Memory B cell (primary cell): Measurements from ENCODE around the gene ACTR10.

Experiments used
- ATAC-seq: fragments of 150-1000 bp; cut with Tn5 transposase; 2 replicates; pipeline ENCODE4 v1.10.0; 2021; ENCODE audit warnings: low read depth, mild to moderate bottlenecking, moderate library complexity
- DNase-seq, 2 donors: peaks; one replicate each; pipeline ENCODE4 v3.0.0; 2022; ENCODE audit warnings: low spot score in 2 of 2
- H3K27ac Mint-ChIP-seq: one replicate; pipeline ENCODE4 v1.8.0; 2022; ENCODE audit warnings: mild to moderate bottlenecking, moderate library complexity, mixed read lengths
- H3K27me3 Mint-ChIP-seq: one replicate; pipeline ENCODE4 v1.8.0; 2022; ENCODE audit warnings: mixed read lengths
- H3K36me3 Mint-ChIP-seq: one replicate; pipeline ENCODE4 v1.8.0; 2022; ENCODE audit warnings: mild to moderate bottlenecking, mixed read lengths
- H3K4me1 Mint-ChIP-seq: one replicate; pipeline ENCODE4 v1.8.0; 2022; ENCODE audit warnings: mixed read lengths
- H3K4me3 Mint-ChIP-seq: one replicate; pipeline ENCODE4 v1.8.0; 2022; ENCODE audit warnings: mild to moderate bottlenecking, moderate library complexity, mixed read lengths
- H3K9me3 Mint-ChIP-seq: one replicate; pipeline ENCODE4 v1.8.0; 2022; ENCODE audit warnings: mixed read lengths

Gene ACTR10

DNA sequence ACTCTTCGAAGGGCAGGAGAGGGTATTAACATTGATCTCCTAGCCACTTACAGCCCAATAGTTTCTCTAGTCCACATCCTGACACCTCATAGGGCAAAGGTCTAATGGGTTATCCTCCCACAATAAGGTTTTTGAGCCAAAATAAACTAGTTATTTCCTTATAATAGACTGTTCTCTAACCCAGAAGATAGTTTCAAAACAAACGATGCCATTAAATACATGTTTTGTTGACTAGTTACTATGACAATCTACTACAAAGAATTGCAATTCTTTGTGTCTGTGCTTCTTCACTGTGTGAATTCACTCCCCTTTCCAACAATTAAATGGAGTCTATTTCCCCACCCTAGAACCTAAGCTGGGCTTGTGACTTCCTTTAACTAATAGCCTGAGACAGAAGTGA lies 6.4 kb upstream of the ACTR10 start:
- Mint-ChIP-seq H3K36me3 (no peaks in the 10 kb centered on the region), H3K9me3 (no peaks in the 10 kb centered on the region), H3K27ac (no peak overlapping the region), H3K27me3 (peaks cover 3% of the 10 kb centered on the region), H3K4me1 (no peaks in the 10 kb centered on the region), H3K4me3 (no peak overlapping the region)
- ATAC-seq = no peak
- DNase-seq = no peak

DNA sequence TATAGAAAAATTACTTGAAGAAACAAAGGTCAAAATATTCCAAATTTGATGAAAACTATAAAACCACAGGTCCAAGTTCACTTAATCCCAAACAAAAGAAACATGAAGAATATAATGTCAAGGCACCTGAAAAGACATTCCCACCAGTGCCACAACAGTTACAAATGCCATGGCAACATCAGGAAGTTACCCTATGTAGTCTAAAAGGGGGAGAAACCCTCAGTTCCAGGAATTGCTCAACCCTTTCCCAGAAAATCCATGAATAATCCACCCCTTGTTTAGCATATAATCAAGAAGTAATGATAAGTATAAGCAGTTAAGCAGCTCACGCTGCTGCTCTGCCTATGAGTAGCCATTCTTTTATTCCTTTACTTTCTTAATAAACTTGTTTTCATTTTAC lies 3.8 kb upstream of the ACTR10 start:
- peaks cover 13% of the 10 kb centered on the region for H3K4me1 Mint-ChIP-seq
- H3K27ac Mint-ChIP-seq = no peak overlapping the region
- no peaks in the 10 kb centered on the region for H3K9me3 Mint-ChIP-seq
- ATAC-seq (no peak), DNase-seq (no peak)
- no peaks in the 10 kb centered on the region for H3K36me3 Mint-ChIP-seq
- H3K4me3 Mint-ChIP-seq = no peak overlapping the region
- peaks cover 3% of the 10 kb centered on the region for H3K27me3 Mint-ChIP-seq

GRCh38 chr14:58198086-58198485 lies 1.9 kb upstream of the ACTR10 start:
- H3K4me3 Mint-ChIP-seq = no peak overlapping the region
- H3K9me3 Mint-ChIP-seq = no peaks in the 10 kb centered on the region
- H3K27ac Mint-ChIP-seq = no peak overlapping the region
- H3K4me1 Mint-ChIP-seq = peaks cover 19% of the 10 kb centered on the region
- H3K36me3 Mint-ChIP-seq = no peaks in the 10 kb centered on the region
- ATAC-seq = no peak
- DNase-seq = no peak
- no peaks in the 10 kb centered on the region for H3K27me3 Mint-ChIP-seq

DNA sequence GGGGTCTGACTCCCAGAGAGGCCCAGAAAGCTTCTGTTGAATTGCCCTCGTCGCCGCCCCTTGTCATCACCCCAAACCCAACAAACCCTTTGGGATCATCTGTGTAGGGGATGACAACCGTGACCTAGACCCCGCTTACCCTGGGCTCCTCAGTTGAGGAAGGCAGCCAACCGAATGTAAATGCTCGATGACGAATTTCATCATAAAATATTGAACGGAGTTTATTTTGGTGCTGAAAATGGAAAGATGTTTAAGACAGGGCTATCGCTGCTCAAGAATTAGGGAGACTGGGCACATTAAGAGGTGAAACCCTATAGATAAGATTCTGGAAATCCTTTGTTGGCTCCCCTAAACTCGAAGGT lies 512 bp downstream of the ACTR10 start:
- no peaks in the 10 kb centered on the region for H3K27me3 Mint-ChIP-seq
- ATAC-seq (peak; percentile 3), DNase-seq (no peak)
- peaks cover 19% of the 10 kb centered on the region for H3K4me1 Mint-ChIP-seq
- H3K27ac Mint-ChIP-seq = peak overlapping the region; percentile 98
- H3K9me3 Mint-ChIP-seq = no peaks in the 10 kb centered on the region
- H3K36me3 Mint-ChIP-seq = peaks cover 2% of the 10 kb centered on the region
- H3K4me3 Mint-ChIP-seq = peak overlapping the region; percentile 96

- H3K4me1 Mint-ChIP-seq = peaks cover 19% of the 10 kb centered on the region
- H3K4me3 Mint-ChIP-seq = peak overlapping the region; percentile 96
- DNase-seq (no peak), ATAC-seq (no peak)
- peak overlapping the region; percentile 98 for H3K27ac Mint-ChIP-seq
- H3K36me3 Mint-ChIP-seq = peaks cover 2% of the 10 kb centered on the region
- no peaks in the 10 kb centered on the region for H3K27me3 Mint-ChIP-seq
- no peaks in the 10 kb centered on the region for H3K9me3 Mint-ChIP-seq
Observed at GRCh38 chr14:58200846-58201245, 897 bp downstream of the ACTR10 start.

DNA sequence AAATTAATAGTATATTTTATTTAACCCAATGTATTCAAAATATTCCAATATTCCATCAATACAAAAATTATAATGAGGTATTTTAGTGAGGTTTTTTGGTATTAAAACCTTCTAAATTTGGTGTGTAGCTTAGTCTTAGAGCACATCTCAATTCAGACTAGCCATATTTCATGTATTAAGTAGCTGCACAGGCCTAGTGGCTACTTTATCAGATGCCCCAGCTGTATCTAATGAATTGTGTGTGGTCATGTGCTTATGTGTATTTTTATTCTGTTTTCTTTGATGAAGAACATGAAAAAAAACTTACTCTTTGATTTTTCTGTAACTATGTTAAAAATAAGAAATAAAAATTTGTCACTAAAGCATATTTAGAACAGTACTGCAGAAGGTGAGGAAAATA lies 13.2 kb downstream of the ACTR10 start:
- H3K27ac Mint-ChIP-seq = no peak overlapping the region
- no peaks in the 10 kb centered on the region for H3K27me3 Mint-ChIP-seq
- ATAC-seq (no peak), DNase-seq (no peak)
- H3K9me3 Mint-ChIP-seq = peaks cover 2% of the 10 kb centered on the region
- no peak overlapping the region for H3K4me3 Mint-ChIP-seq
- peaks cover 26% of the 10 kb centered on the region for H3K36me3 Mint-ChIP-seq
- peaks cover 2% of the 10 kb centered on the region for H3K4me1 Mint-ChIP-seq

DNA sequence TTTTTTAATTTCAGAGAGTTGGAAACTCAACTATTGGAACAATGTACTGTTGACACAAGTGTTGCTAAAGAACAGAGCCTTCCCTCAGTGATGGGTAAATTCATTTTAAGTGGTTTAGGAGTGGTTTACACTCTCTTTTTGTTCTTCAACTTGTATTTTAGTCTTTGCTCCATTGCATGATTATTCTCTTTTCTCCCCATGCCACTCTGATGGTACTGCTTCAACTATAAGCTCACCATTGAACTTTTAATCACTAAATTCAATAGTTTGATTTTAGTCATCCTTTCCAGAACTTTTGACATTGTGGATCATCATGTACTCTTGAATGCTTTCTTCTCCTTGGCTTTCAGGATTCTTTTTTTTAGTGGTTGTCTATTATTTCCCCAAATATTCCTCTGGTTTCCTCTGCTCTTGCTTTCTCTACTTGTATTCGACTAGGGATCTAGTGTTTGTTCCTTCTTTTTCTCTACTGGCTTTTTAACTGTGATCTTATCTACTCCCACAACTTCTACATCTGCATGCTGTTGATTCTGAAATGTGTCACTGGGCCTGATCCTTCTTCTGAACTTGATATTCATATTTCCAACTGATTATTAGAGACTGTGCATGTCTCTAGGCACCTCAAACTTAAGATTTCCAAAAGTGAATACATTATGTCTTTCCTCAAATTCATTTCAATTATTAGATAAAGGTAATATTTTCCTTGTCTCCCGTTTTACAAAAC lies 15.4 kb downstream of the ACTR10 start:
- ATAC-seq (no peak), DNase-seq (no peak)
- H3K27me3 Mint-ChIP-seq = no peaks in the 10 kb centered on the region
- H3K36me3 Mint-ChIP-seq = peaks cover 24% of the 10 kb centered on the region
- no peak overlapping the region for H3K4me3 Mint-ChIP-seq
- no peak overlapping the region for H3K27ac Mint-ChIP-seq
- peaks cover 2% of the 10 kb centered on the region for H3K4me1 Mint-ChIP-seq
- peaks cover 2% of the 10 kb centered on the region for H3K9me3 Mint-ChIP-seq

DNA sequence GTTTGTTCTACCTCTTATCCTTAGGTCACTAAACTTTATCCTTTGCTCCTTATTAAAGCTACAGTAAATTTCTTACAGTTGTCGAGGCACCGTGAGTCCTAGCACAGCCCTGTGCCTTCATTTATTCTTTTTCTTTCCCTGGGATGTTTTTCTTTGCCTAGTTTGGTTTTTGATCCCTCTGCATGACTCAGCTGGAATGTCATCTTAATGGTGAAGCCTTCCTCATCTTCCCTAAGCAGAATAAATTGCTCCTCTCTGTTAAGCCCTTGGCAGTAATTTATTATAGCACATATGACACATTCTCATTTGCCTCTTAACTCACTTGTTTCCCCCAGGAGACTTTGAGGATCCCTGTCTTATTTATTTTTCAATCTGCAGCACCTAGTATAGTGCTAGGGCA lies 16.6 kb downstream of the ACTR10 start:
- H3K9me3 Mint-ChIP-seq = peaks cover 2% of the 10 kb centered on the region
- H3K36me3 Mint-ChIP-seq = peaks cover 25% of the 10 kb centered on the region
- peaks cover 4% of the 10 kb centered on the region for H3K4me1 Mint-ChIP-seq
- H3K4me3 Mint-ChIP-seq = no peak overlapping the region
- H3K27ac Mint-ChIP-seq = no peak overlapping the region
- no peak for DNase-seq
- no peaks in the 10 kb centered on the region for H3K27me3 Mint-ChIP-seq
- no peak for ATAC-seq

DNA sequence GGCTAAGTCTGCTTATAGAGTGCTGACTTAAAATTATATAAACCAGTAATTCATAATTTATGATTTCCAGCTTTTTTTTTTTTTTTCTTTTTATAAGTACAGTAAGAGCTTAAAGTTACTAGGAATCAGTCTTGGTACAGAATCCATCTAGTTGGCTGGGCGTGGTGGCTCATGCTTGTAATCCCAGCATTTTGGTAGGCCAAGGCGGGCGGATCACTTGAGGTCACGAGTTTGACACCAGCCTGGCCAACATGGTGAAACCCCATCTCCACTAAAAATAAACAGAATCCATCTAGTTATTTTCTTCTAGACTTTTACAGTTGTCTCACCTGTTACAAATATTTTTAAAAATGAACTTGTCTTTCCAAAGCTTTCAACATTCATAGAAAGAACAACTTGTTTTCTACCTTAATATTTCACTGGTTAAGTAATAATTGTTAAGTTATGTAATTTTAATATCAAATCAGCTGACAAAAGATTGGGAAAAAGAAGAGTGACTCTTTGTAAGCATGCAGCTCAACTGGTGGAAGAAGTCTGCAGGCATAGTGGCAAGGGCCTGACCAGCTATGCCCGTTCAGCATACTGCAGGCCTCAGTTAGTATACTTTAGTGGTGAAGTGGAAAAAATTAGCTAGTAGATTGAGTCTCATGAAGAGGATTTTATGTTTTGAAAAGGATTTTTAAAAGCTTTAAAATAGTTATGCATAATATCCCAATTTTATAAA lies 27.3 kb downstream of the ACTR10 start:
- H3K27ac Mint-ChIP-seq = no peak overlapping the region
- ATAC-seq (no peak), DNase-seq (no peak)
- H3K9me3 Mint-ChIP-seq = no peaks in the 10 kb centered on the region
- peaks cover 5% of the 10 kb centered on the region for H3K36me3 Mint-ChIP-seq
- no peaks in the 10 kb centered on the region for H3K27me3 Mint-ChIP-seq
- no peaks in the 10 kb centered on the region for H3K4me1 Mint-ChIP-seq
- no peak overlapping the region for H3K4me3 Mint-ChIP-seq

DNA sequence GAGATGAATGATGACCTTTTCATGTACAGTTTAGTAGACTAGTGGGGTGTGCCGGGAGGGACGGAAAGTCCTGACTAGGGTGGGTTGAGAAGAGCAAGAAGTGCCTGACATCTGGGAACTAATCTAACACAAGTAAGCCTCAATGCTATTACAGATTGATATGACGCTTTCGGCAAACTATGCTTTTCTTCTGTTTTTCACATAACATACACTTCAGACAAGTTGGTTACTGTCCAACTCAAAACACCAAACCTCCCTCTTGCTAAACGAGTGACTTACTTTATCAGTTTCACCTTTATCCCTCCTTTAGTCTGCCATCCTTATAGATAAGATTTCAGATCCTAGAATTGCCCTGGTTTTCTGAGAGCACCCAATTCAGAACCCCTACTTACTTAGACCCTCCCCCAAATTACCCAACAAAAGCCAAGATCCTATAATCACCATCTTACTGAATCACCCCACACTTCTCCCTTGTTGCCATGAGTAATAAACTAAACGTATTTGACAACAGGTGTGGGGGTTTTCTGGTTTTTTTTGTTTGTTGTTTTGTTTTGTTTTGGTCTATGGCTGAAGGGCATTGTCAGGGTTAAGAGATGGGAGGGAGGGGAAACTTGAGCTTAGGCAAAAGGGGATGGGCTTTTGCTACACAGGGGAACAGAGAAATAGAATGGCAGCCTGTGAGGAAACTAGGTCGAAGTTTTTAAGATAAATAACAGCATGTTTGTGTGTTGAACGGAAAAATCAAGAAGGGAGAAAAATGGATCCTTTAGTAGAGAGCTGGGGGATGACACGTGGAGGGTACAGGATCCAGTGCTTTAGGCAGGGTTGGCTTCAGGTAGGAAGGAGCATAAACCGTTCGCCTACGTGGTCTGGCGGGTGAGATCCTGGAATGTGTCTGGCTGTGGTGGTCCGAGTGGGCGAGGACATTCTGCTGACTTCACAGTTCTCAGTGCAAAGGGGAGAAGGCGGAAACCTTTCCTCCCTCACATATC lies 38.6 kb downstream of the ACTR10 start:
- peaks cover 7% of the 10 kb centered on the region for H3K4me1 Mint-ChIP-seq
- no peaks in the 10 kb centered on the region for H3K9me3 Mint-ChIP-seq
- H3K27me3 Mint-ChIP-seq = no peaks in the 10 kb centered on the region
- ATAC-seq (peak; percentile 67), DNase-seq (peak in 1 of 2 donors; percentile 17)
- no peaks in the 10 kb centered on the region for H3K36me3 Mint-ChIP-seq
- H3K27ac Mint-ChIP-seq = no peak overlapping the region
- H3K4me3 Mint-ChIP-seq = no peak overlapping the region

DNA sequence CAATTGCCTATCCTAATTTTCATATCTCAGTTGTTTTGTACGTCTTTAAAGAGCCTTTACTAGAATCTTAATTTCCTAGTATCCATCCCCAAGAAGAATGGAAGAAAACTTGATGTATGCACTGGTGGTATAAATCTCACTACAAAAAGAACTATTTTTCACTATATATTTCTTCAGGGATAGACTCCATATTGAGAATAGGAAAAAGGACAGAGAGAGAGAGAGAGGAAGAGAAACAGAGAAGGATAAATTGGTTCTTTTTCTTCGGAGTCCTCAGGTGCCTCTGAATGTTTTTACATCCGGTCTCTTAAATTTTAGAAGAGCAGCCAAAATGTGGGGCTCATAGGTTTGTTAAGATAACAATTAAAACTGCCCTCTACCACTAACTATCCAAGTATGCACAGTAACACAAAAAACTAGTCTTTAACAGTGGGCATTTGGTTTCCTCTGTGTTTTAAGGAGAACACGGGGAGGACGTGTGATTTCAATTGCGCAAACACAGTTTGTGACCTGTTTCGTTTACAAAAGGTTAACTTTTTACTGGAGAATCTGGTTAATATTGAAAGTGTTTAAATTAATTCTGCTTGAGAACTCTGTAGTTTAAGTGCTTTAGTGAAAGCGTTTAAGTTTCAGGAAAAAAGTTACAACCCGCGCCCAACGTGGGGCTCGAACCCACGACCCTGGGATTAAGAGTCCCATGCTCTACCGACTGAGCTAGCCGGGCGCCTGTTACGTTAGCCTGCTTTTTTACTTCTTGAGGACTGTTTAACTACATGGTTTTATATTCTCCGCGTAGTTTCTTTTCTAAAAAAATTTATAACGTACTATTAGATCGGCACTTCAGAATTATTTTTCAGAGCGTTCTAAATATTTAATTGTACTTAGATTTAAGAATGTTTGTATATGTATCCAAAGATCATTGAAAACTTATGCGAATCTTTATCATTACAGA lies 39.6 kb downstream of the ACTR10 start:
- no peaks in the 10 kb centered on the region for H3K9me3 Mint-ChIP-seq
- ATAC-seq = peak; percentile 23
- no peaks in the 10 kb centered on the region for H3K27me3 Mint-ChIP-seq
- DNase-seq = peak; percentile 87 to 88
- no peak overlapping the region for H3K4me3 Mint-ChIP-seq
- H3K36me3 Mint-ChIP-seq = no peaks in the 10 kb centered on the region
- peaks cover 12% of the 10 kb centered on the region for H3K4me1 Mint-ChIP-seq
- H3K27ac Mint-ChIP-seq = no peak overlapping the region

DNA sequence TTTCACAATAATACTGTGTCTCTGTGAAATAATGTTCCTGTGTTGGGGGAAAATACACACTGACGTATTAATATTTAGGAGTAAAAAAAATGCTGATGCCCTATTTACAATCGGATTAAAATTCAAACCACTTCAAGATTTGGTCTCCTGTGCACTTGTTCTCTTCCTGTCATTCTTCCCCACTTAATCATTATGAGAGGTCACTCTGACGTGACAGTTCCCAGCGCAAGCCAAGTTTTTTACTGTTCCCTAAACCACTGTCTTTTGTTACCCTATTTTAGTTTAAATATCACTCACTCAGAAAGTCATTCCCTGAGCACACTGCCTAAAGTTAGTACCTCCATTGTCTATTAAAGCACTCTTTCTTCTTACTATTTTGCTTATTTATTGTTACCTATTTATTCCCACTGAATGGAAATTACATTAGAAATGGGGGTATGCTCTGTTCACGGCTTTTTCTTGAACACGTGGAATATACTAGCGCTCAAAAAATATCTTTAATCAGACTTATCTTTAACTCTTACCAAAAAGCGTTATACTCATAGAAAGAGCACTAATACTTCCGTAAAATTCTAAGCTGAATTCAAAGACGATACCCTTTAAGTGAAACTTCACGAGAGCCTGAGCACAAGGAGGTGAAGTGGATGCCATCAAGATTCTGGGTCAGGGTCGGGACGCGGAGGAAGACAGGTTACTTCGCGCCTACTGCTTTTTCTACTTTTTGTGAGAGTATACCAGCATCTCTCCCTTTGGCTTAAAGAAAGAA lies 44.0 kb downstream of the ACTR10 start:
- DNase-seq = no peak
- Mint-ChIP-seq H3K27ac (peak overlapping the region; percentile 92), H3K4me1 (peaks cover 25% of the 10 kb centered on the region), H3K27me3 (no peaks in the 10 kb centered on the region), H3K36me3 (peaks cover 2% of the 10 kb centered on the region), H3K4me3 (peak overlapping the region; percentile 95), H3K9me3 (no peaks in the 10 kb centered on the region)
- peak; percentile 39 for ATAC-seq
